Vagina (tissue), 2 donors: ENCODE results near the gene NUP210.

Experiments used
- CTCF ChIP-seq, 3 experiments: fragments of 450-650 bp in 2 of 3; fragments of 200-600 bp in 1 of 3; sonication (generic) in 1 of 3; IDR thresholded peaks; one replicate each; pipeline ENCODE4 v1.5.1; 2017 to 2019; ENCODE audit warnings: antibody characterized with exemption in 3 of 3, mild to moderate bottlenecking in 2 of 3, moderate library complexity in 2 of 3
- POLR2A ChIP-seq, 2 donors: fragments of 450-650 bp; IDR thresholded peaks; one replicate each; pipeline ENCODE4 v1.6.1; 2017; ENCODE audit warnings: antibody characterized with exemption in 2 of 2, mild to moderate bottlenecking in 2 of 2, moderate library complexity in 2 of 2
- POLR2AphosphoS5 ChIP-seq, 2 donors: sonication (generic); formaldehyde crosslinking; IDR thresholded peaks; one replicate each; pipeline ENCODE4 v1.9.0; 2017; ENCODE audit warnings: antibody characterized with exemption in 2 of 2, mild to moderate bottlenecking in 2 of 2, low read depth in 1 of 2; ENCODE audit not compliant: insufficient read depth in 1 of 2

- TF ChIP-seq CTCF (IDR thresholded peaks at IDR 0.05), result no peak
- no peak for TF ChIP-seq POLR2A (IDR thresholded peaks at IDR 0.05)
- TF ChIP-seq POLR2AphosphoS5 (IDR thresholded peaks at IDR 0.05; ENCODE audit: insufficient read depth in 1 of 2, low read depth in 1 of 2), result no peak
Observed at GRCh38 chr3:13370055-13370454, 50.1 kb downstream of the NUP210 start.
